Thymus (tissue), 2 donors: ENCODE measurements around the gene LRCH1. TPM values are rescaled to one million over a fixed set of nuclear protein-coding genes. Genes with fewer than 3 reads are reported as not detected.

Experiments
- polyA plus RNA-seq: library from polyadenylated mRNA; stranded (reverse); fragments of 200-250 nt; gene quantifications from one replicate; pipeline ENCODE4 v1.2.3, GENCODE V29; 2013
- total RNA-seq: library from RNA; stranded (reverse); fragments of 120-200 nt; gene quantifications from one replicate; pipeline ENCODE4 v1.2.4, GENCODE V29; 2013
- donor health status: healthy.

LRCH1 gene
- total and polyA plus RNA-seq, 2 donors: 9.1 to 13.7 TPM

Other genes starting within 250 kb of the LRCH1 start
- 17.1 TPM for gene RUBCNL, start 165.9 kb upstream of the LRCH1 start, total RNA-seq
- 48.4 TPM for gene RUBCNL, start 165.9 kb upstream of the LRCH1 start, polyA plus RNA-seq
- gene ESD, start 244.0 kb downstream of the LRCH1 start, total RNA-seq: 187 TPM
- 119 TPM for gene ESD, start 244.0 kb downstream of the LRCH1 start, polyA plus RNA-seq